Measurements from ENCODE around the gene KAZN.

Gene KAZN

GRCh38 chr1:14855801-14856200, 257.3 kb downstream of the KAZN start:
- Histone ChIP-seq H3K9me3 (ENCODE audit: insufficient read depth, low read depth, low read length) (no peaks in the 10 kb centered on the region), H3K36me3 (ENCODE audit: control insufficient read depth in 1 of 2, insufficient read depth in 2 of 2, low read length in 2 of 2) (no peaks in the 10 kb centered on the region), H3K9ac (ENCODE audit: low read length) (no peak overlapping the region), H4K12ac (ENCODE audit: low read depth, low read length) (no peak overlapping the region), H2BK5ac (ENCODE audit: low read depth, low read length, poor library complexity) (no peak overlapping the region), H3K4ac (ENCODE audit: low read depth, low read length) (no peak overlapping the region), H3K4me2 (ENCODE audit: low read length) (no peak overlapping the region), H3K4me3 (ENCODE audit: low read depth, low read length) (no peak overlapping the region), H3K79me1 (ENCODE audit: low read length) (no peaks in the 10 kb centered on the region), H2AFZ (ENCODE audit: insufficient read depth, low read length, poor library complexity) (no peak overlapping the region), H2BK120ac (ENCODE audit: insufficient read depth, low read length, poor library complexity) (no peak overlapping the region), H2AK5ac (ENCODE audit: low read length) (no peak overlapping the region), H3K18ac (ENCODE audit: low read length) (no peak overlapping the region), H3K79me2 (ENCODE audit: control insufficient read depth, insufficient read depth, low read length, poor library complexity) (no peaks in the 10 kb centered on the region), H2BK12ac (ENCODE audit: low read length) (no peak overlapping the region), H4K8ac (ENCODE audit: low read depth, low read length) (no peak overlapping the region), H4K91ac (ENCODE audit: low read depth, low read length) (no peak overlapping the region), H3K27me3 (ENCODE audit: insufficient read depth, low read length) (no peaks in the 10 kb centered on the region), H3K4me1 (ENCODE audit: control insufficient read depth in 1 of 2, insufficient read depth in 2 of 2, low read length in 2 of 2) (no peaks in the 10 kb centered on the region), H3K14ac (ENCODE audit: low read length) (no peak overlapping the region), H3K27ac (ENCODE audit: low read depth, low read length) (no peak overlapping the region), H3K23ac (ENCODE audit: low read length) (no peak overlapping the region)
- no CpG with 5 or more reads among the region's 6 CpGs for WGBS (ENCODE audit: extremely low coverage, insufficient coverage, insufficient read length)
- no peak for DNase-seq

- H3K27ac ChIP-seq (ENCODE audit: low read depth, low read length) = no peak overlapping the region
- H3K27me3 ChIP-seq (ENCODE audit: insufficient read depth, low read length) = no peaks in the 10 kb centered on the region
- no peak overlapping the region for H3K23ac ChIP-seq (ENCODE audit: low read length)
- no peak overlapping the region for H2BK120ac ChIP-seq (ENCODE audit: insufficient read depth, low read length, poor library complexity)
- H3K79me1 ChIP-seq (ENCODE audit: low read length) = no peaks in the 10 kb centered on the region
- H3K36me3 ChIP-seq (ENCODE audit: control insufficient read depth in 1 of 2, insufficient read depth in 2 of 2, low read length in 2 of 2) = no peaks in the 10 kb centered on the region
- no CpG with 5 or more reads among the region's 10 CpGs for WGBS (ENCODE audit: extremely low coverage, insufficient coverage, insufficient read length)
- H3K4me2 ChIP-seq (ENCODE audit: low read length) = no peak overlapping the region
- H2BK12ac ChIP-seq (ENCODE audit: low read length) = no peak overlapping the region
- H3K4me3 ChIP-seq (ENCODE audit: low read depth, low read length) = no peak overlapping the region
- H2AK5ac ChIP-seq (ENCODE audit: low read length) = no peak overlapping the region
- H3K79me2 ChIP-seq (ENCODE audit: control insufficient read depth, insufficient read depth, low read length, poor library complexity) = no peaks in the 10 kb centered on the region
- H2BK5ac ChIP-seq (ENCODE audit: low read depth, low read length, poor library complexity) = no peak overlapping the region
- no peak overlapping the region for H3K4ac ChIP-seq (ENCODE audit: low read depth, low read length)
- no peak overlapping the region for H3K9ac ChIP-seq (ENCODE audit: low read length)
- H3K18ac ChIP-seq (ENCODE audit: low read length) = no peak overlapping the region
- no peak overlapping the region for H2AFZ ChIP-seq (ENCODE audit: insufficient read depth, low read length, poor library complexity)
- H3K14ac ChIP-seq (ENCODE audit: low read length) = no peak overlapping the region
- H4K91ac ChIP-seq (ENCODE audit: low read depth, low read length) = no peak overlapping the region
- no peak overlapping the region for H4K8ac ChIP-seq (ENCODE audit: low read depth, low read length)
- DNase-seq = peak; percentile 62 to 90
- H4K12ac ChIP-seq (ENCODE audit: low read depth, low read length) = no peak overlapping the region
- no peaks in the 10 kb centered on the region for H3K9me3 ChIP-seq (ENCODE audit: insufficient read depth, low read depth, low read length)
- H3K4me1 ChIP-seq (ENCODE audit: control insufficient read depth in 1 of 2, insufficient read depth in 2 of 2, low read length in 2 of 2) = no peaks in the 10 kb centered on the region
Measured at GRCh38 chr1:14857436-14858195, 259.1 kb downstream of the KAZN start.

GRCh38 chr1:14862114-14862771, 263.8 kb downstream of the KAZN start:
- no peak for DNase-seq
- Histone ChIP-seq H3K27ac (ENCODE audit: low read depth, low read length) (no peak overlapping the region), H3K79me1 (ENCODE audit: low read length) (no peaks in the 10 kb centered on the region), H2BK5ac (ENCODE audit: low read depth, low read length, poor library complexity) (no peak overlapping the region), H2BK120ac (ENCODE audit: insufficient read depth, low read length, poor library complexity) (no peak overlapping the region), H4K12ac (ENCODE audit: low read depth, low read length) (no peak overlapping the region), H3K4me3 (ENCODE audit: low read depth, low read length) (no peak overlapping the region), H2BK12ac (ENCODE audit: low read length) (no peak overlapping the region), H4K8ac (ENCODE audit: low read depth, low read length) (no peak overlapping the region), H3K27me3 (ENCODE audit: insufficient read depth, low read length) (no peaks in the 10 kb centered on the region), H3K79me2 (ENCODE audit: control insufficient read depth, insufficient read depth, low read length, poor library complexity) (no peaks in the 10 kb centered on the region), H3K4me1 (ENCODE audit: control insufficient read depth in 1 of 2, insufficient read depth in 2 of 2, low read length in 2 of 2) (no peaks in the 10 kb centered on the region), H2AK5ac (ENCODE audit: low read length) (no peak overlapping the region), H3K9ac (ENCODE audit: low read length) (no peak overlapping the region), H3K36me3 (ENCODE audit: control insufficient read depth in 1 of 2, insufficient read depth in 2 of 2, low read length in 2 of 2) (no peaks in the 10 kb centered on the region), H3K18ac (ENCODE audit: low read length) (no peak overlapping the region), H3K14ac (ENCODE audit: low read length) (no peak overlapping the region), H3K9me3 (ENCODE audit: insufficient read depth, low read depth, low read length) (no peaks in the 10 kb centered on the region), H4K91ac (ENCODE audit: low read depth, low read length) (no peak overlapping the region), H2AFZ (ENCODE audit: insufficient read depth, low read length, poor library complexity) (no peak overlapping the region), H3K4ac (ENCODE audit: low read depth, low read length) (no peak overlapping the region), H3K4me2 (ENCODE audit: low read length) (no peak overlapping the region), H3K23ac (ENCODE audit: low read length) (no peak overlapping the region)
- no CpG with 5 or more reads among the region's 13 CpGs for WGBS (ENCODE audit: extremely low coverage, insufficient coverage, insufficient read length)

GRCh38 chr1:14865106-14865505, 266.6 kb downstream of the KAZN start:
- no peaks in the 10 kb centered on the region for H3K36me3 ChIP-seq (ENCODE audit: control insufficient read depth in 1 of 2, insufficient read depth in 2 of 2, low read length in 2 of 2)
- H3K4ac ChIP-seq (ENCODE audit: low read depth, low read length) = no peak overlapping the region
- H3K14ac ChIP-seq (ENCODE audit: low read length) = no peak overlapping the region
- H3K79me1 ChIP-seq (ENCODE audit: low read length) = no peaks in the 10 kb centered on the region
- no peak overlapping the region for H3K27ac ChIP-seq (ENCODE audit: low read depth, low read length)
- H3K4me2 ChIP-seq (ENCODE audit: low read length) = no peak overlapping the region
- H4K8ac ChIP-seq (ENCODE audit: low read depth, low read length) = no peak overlapping the region
- no peaks in the 10 kb centered on the region for H3K79me2 ChIP-seq (ENCODE audit: control insufficient read depth, insufficient read depth, low read length, poor library complexity)
- H2BK12ac ChIP-seq (ENCODE audit: low read length) = no peak overlapping the region
- H3K27me3 ChIP-seq (ENCODE audit: insufficient read depth, low read length) = no peaks in the 10 kb centered on the region
- peaks cover 3% of the 10 kb centered on the region for H3K9me3 ChIP-seq (ENCODE audit: insufficient read depth, low read depth, low read length)
- H2BK5ac ChIP-seq (ENCODE audit: low read depth, low read length, poor library complexity) = no peak overlapping the region
- no peak overlapping the region for H2AFZ ChIP-seq (ENCODE audit: insufficient read depth, low read length, poor library complexity)
- H4K12ac ChIP-seq (ENCODE audit: low read depth, low read length) = no peak overlapping the region
- H3K18ac ChIP-seq (ENCODE audit: low read length) = no peak overlapping the region
- no CpG with 5 or more reads among the region's 5 CpGs for WGBS (ENCODE audit: extremely low coverage, insufficient coverage, insufficient read length)
- no peak overlapping the region for H2AK5ac ChIP-seq (ENCODE audit: low read length)
- H2BK120ac ChIP-seq (ENCODE audit: insufficient read depth, low read length, poor library complexity) = no peak overlapping the region
- DNase-seq = no peak
- no peak overlapping the region for H3K4me3 ChIP-seq (ENCODE audit: low read depth, low read length)
- H3K9ac ChIP-seq (ENCODE audit: low read length) = no peak overlapping the region
- H3K23ac ChIP-seq (ENCODE audit: low read length) = no peak overlapping the region
- no peaks in the 10 kb centered on the region for H3K4me1 ChIP-seq (ENCODE audit: control insufficient read depth in 1 of 2, insufficient read depth in 2 of 2, low read length in 2 of 2)
- H4K91ac ChIP-seq (ENCODE audit: low read depth, low read length) = no peak overlapping the region
